Hippocampal formation (tissue), 2 donors: Measurements from ENCODE around the gene HDAC8.

Experiments used
- DNase-seq, 2 donors: peaks; one replicate each; lab custom pipeline; 2025; lab: John Stamatoyannopoulos, UW

Gene HDAC8

GRCh38 chrX:72294497-72294896 is 278.1 kb downstream of the HDAC8 start:
- no peak for DNase-seq

GRCh38 chrX:72282302-72282701 is 290.3 kb downstream of the HDAC8 start:
- DNase-seq = no peak

GRCh38 chrX:72280321-72280845 is 292.3 kb downstream of the HDAC8 start:
- no peak for DNase-seq
